Heart left ventricle (tissue), 13 donors: ENCODE measurements around the gene TIMM17B.

ENCODE experiments used
- POLR2A ChIP-seq, 2 donors: fragments of 450-650 bp; IDR thresholded peaks; one replicate each; pipeline ENCODE4 v1.6.1; 2017; ENCODE audit warnings: antibody characterized with exemption in 2 of 2, mild to moderate bottlenecking in 2 of 2, moderate library complexity in 2 of 2
- TF ChIP-seq, protein P1 (sequence below), 12 donors: fragments of 200-600 bp; sonication (generic) in 4 of 12; IDR thresholded peaks; one replicate each; pipeline versions ENCODE4 v1.5.0 to v1.8.0; 2018 to 2022; ENCODE audit warnings: antibody characterized with exemption in 12 of 12, mild to moderate bottlenecking in 5 of 12
- donor health status: ischemic (EF 13 %, LVEDD 7.1; RV severe dilation, severe dysfunction).
- donor health status: DM: no; HTN: yes; CAD: no.
- donor health status: DM: no; HTN: no; CAD: no.
- donor health status: ischemic (EF 25% LVEDD 6.9; RV normal size, moderate dysfunction).
- donor health status: ischemic (EF 25% LVEDD 5.7; RV mildly dilated, moderate dysfunction).
- donor health status: ischemic (EF 35%, LVEDD 5.7; RV mildly dilated, moderate dysfunction).
- donor health status: nonischemic (EF 11% LVEDD 7.7; RV severe dilation, severe dysfunction).
- donor health status: DM: yes; HTN: yes; CAD: no.
- donor health status: PGD.
- donor health status: ischemic (EF 29% LVEDD 5.4; RV normal size, mild dysfunction).
- donor health status: nonischemic (EF 23%, LVEDD 6.1; RV moderate dilation, normal function).

DNA sequence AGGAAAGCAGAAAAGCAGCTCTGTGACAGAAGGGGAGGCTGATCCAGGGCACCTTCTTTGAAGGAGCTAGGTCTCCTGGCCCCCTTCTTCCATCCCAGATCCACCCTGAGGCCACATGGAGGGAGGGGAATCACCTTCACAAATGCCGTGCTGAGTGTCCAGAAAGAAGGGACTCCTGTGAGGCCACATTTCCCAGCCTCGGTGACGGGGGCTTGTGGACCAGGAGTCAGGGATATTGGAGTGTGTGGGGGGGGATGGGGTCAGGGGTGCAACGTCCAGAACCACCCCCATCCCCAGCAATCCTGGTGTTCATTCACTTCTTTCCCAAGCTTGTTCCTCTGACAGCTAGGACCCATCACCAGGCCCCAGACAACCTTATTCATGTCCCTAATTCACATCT is 4.7 kb downstream of the TIMM17B start:
- TF ChIP-seq, protein P1, sequence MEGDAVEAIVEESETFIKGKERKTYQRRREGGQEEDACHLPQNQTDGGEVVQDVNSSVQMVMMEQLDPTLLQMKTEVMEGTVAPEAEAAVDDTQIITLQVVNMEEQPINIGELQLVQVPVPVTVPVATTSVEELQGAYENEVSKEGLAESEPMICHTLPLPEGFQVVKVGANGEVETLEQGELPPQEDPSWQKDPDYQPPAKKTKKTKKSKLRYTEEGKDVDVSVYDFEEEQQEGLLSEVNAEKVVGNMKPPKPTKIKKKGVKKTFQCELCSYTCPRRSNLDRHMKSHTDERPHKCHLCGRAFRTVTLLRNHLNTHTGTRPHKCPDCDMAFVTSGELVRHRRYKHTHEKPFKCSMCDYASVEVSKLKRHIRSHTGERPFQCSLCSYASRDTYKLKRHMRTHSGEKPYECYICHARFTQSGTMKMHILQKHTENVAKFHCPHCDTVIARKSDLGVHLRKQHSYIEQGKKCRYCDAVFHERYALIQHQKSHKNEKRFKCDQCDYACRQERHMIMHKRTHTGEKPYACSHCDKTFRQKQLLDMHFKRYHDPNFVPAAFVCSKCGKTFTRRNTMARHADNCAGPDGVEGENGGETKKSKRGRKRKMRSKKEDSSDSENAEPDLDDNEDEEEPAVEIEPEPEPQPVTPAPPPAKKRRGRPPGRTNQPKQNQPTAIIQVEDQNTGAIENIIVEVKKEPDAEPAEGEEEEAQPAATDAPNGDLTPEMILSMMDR (IDR thresholded peaks at IDR 0.05): no peak
- no peak for TF ChIP-seq POLR2A (IDR thresholded peaks at IDR 0.05)
